Muscle layer of duodenum (tissue), 2 donors: Measurements from ENCODE around the gene GPN1.
"Not testable (repeated sequence)": the region's sequence is repeated elsewhere in the genome, so short reads cannot be mapped to it uniquely, and the experiment has no call there.

ENCODE experiments used
- H3K27ac ChIP-seq: one replicate; pipeline ENCODE4 v1.7.0; 2013; ENCODE audit warnings: mild to moderate bottlenecking, low read length
- H3K27me3 ChIP-seq: one replicate; pipeline ENCODE4 v1.7.0; 2013; ENCODE audit warnings: low read depth, mild to moderate bottlenecking, control low read depth, low read length
- H3K36me3 ChIP-seq, 2 donors: one replicate each; pipeline ENCODE4 v1.7.0; 2013; ENCODE audit warnings: low read length in 2 of 2, control low read depth in 1 of 2, mild to moderate bottlenecking in 1 of 2; ENCODE audit not compliant: insufficient read depth in 2 of 2, control insufficient read depth in 1 of 2
- H3K4me1 ChIP-seq, 2 donors: one replicate each; pipeline ENCODE4 v1.7.0; 2013; ENCODE audit warnings: low read length in 2 of 2, mild to moderate bottlenecking in 2 of 2, control low read depth in 1 of 2, moderate library complexity in 1 of 2; ENCODE audit not compliant: insufficient read depth in 2 of 2, control insufficient read depth in 1 of 2
- H3K4me3 ChIP-seq, 2 donors: one replicate each; pipeline ENCODE4 v1.7.0; 2013; ENCODE audit warnings: low read length in 2 of 2, low read depth in 1 of 2, mild to moderate bottlenecking in 1 of 2
- H3K9me3 ChIP-seq, 2 donors: one replicate each; pipeline ENCODE4 v1.7.0; 2013; ENCODE audit warnings: low read length in 2 of 2, control low read depth in 1 of 2, mild to moderate bottlenecking in 1 of 2; ENCODE audit not compliant: control insufficient read depth in 1 of 2
- donor health status: healthy.

GPN1 gene

GRCh38 chr2:27627963-27628766 is 685 bp upstream of the GPN1 start:
- H3K27ac ChIP-seq: peak overlapping the region; percentile 88
- H3K4me3 ChIP-seq: peak overlapping the region; percentile 91 to 97
- no peaks in the 10 kb centered on the region for H3K27me3 ChIP-seq
- no peaks in the 10 kb centered on the region for H3K9me3 ChIP-seq
- peaks cover 24 to 29% of the 10 kb centered on the region in 2 donors for H3K36me3 ChIP-seq
- peaks cover 11 to 24% of the 10 kb centered on the region in 2 donors for H3K4me1 ChIP-seq

GRCh38 chr2:27630257-27630656 is 1.4 kb downstream of the GPN1 start:
- H3K27me3 ChIP-seq, H3K27ac ChIP-seq, H3K9me3 ChIP-seq, H3K4me3 ChIP-seq: not testable (repeated sequence)
- H3K4me1 ChIP-seq: peaks cover 11 to 23% of the 10 kb centered on the region in 2 donors
- H3K36me3 ChIP-seq: peaks cover 25 to 39% of the 10 kb centered on the region in 2 donors

- Histone ChIP-seq H3K4me1 (peaks cover 5 to 9% of the 10 kb centered on the region in 2 donors), H3K36me3 (peaks cover 48 to 73% of the 10 kb centered on the region in 2 donors), H3K27me3 (no peaks in the 10 kb centered on the region), H3K27ac (no peak overlapping the region), H3K4me3 (no peak overlapping the region), H3K9me3 (no peaks in the 10 kb centered on the region)
Measured at GRCh38 chr2:27634291-27634690, 5.4 kb downstream of the GPN1 start.

- H3K4me3 ChIP-seq: no peak overlapping the region
- no peak overlapping the region for H3K27ac ChIP-seq
- H3K9me3 ChIP-seq: no peaks in the 10 kb centered on the region
- no peaks in the 10 kb centered on the region for H3K27me3 ChIP-seq
- H3K4me1 ChIP-seq: no peaks in the 10 kb centered on the region
- H3K36me3 ChIP-seq: peaks cover 55 to 81% of the 10 kb centered on the region in 2 donors
Measured at GRCh38 chr2:27636766-27637165, 7.9 kb downstream of the GPN1 start.

- Histone ChIP-seq H3K27ac (no peak overlapping the region), H3K36me3 (peaks cover 47 to 86% of the 10 kb centered on the region in 2 donors), H3K4me3 (no peak overlapping the region), H3K27me3 (no peaks in the 10 kb centered on the region), H3K9me3 (no peaks in the 10 kb centered on the region), H3K4me1 (no peaks in the 10 kb centered on the region)
Measured at GRCh38 chr2:27638037-27638637, 9.3 kb downstream of the GPN1 start.

GRCh38 chr2:27638709-27639108 is 9.9 kb downstream of the GPN1 start:
- Histone ChIP-seq H3K9me3 (no peaks in the 10 kb centered on the region), H3K4me3 (no peak overlapping the region), H3K4me1 (no peaks in the 10 kb centered on the region), H3K27me3 (no peaks in the 10 kb centered on the region), H3K27ac (no peak overlapping the region), H3K36me3 (peaks cover 52 to 83% of the 10 kb centered on the region in 2 donors)

- Histone ChIP-seq H3K4me1 (no peaks in the 10 kb centered on the region), H3K27me3 (no peaks in the 10 kb centered on the region), H3K27ac (no peak overlapping the region), H3K9me3 (no peaks in the 10 kb centered on the region), H3K36me3 (peaks cover 37 to 76% of the 10 kb centered on the region in 2 donors), H3K4me3 (no peak overlapping the region)
Measured at GRCh38 chr2:27640722-27641245, 11.9 kb downstream of the GPN1 start.

- peaks cover 37 to 73% of the 10 kb centered on the region in 2 donors for H3K36me3 ChIP-seq
- H3K27me3 ChIP-seq: no peaks in the 10 kb centered on the region
- H3K9me3 ChIP-seq: no peaks in the 10 kb centered on the region
- H3K27ac ChIP-seq: no peak overlapping the region
- H3K4me3 ChIP-seq: no peak overlapping the region
- no peaks in the 10 kb centered on the region for H3K4me1 ChIP-seq
Measured at GRCh38 chr2:27645197-27645596, 16.3 kb downstream of the GPN1 start.

- Histone ChIP-seq H3K4me3 (no peak overlapping the region), H3K9me3 (no peaks in the 10 kb centered on the region), H3K27me3 (no peaks in the 10 kb centered on the region), H3K27ac (no peak overlapping the region), H3K4me1 (no peaks in the 10 kb centered on the region), H3K36me3 (peaks cover 47 to 72% of the 10 kb centered on the region in 2 donors)
Measured at GRCh38 chr2:27647289-27647688, 18.4 kb downstream of the GPN1 start.

GRCh38 chr2:27647737-27648136 is 18.9 kb downstream of the GPN1 start:
- H3K4me3 ChIP-seq: no peak overlapping the region
- H3K9me3 ChIP-seq: no peaks in the 10 kb centered on the region
- H3K36me3 ChIP-seq: peaks cover 51 to 72% of the 10 kb centered on the region in 2 donors

GRCh38 chr2:27651056-27651455 is 22.2 kb downstream of the GPN1 start:
- Histone ChIP-seq H3K4me3 (no peak overlapping the region), H3K4me1 (no peaks in the 10 kb centered on the region), H3K36me3 (peaks cover 70 to 90% of the 10 kb centered on the region in 2 donors)

More at GRCh38 chr2:27647737-27648136, 18.9 kb downstream of the GPN1 start:
- H3K27ac ChIP-seq: no peak overlapping the region
- no peaks in the 10 kb centered on the region for H3K4me1 ChIP-seq
- H3K27me3 ChIP-seq: no peaks in the 10 kb centered on the region

More at GRCh38 chr2:27651056-27651455, 22.2 kb downstream of the GPN1 start:
- no peaks in the 10 kb centered on the region for H3K9me3 ChIP-seq
- H3K27me3 ChIP-seq: no peaks in the 10 kb centered on the region
- H3K27ac ChIP-seq: no peak overlapping the region
